Spleen (tissue), 11 donors: Measurements from ENCODE around the gene AAR2. TPM values are rescaled to one million over a fixed set of nuclear protein-coding genes. Genes with fewer than 3 reads are reported as not detected.

Experiments used
- DNase-seq: peaks from one replicate; pipeline ENCODE4 v3.0.0-alpha.2; 2020
- H3K27ac ChIP-seq, 8 donors: fragments of 200-600 bp; sonication (generic) in 7 of 8; 1 replicate in 4 of 8; 2 replicates in 4 of 8; pipeline versions ENCODE4 v1.5.0 to v1.8.0; 2016 to 2021; ENCODE audit warnings: inconsistent platforms in 4 of 8, mild to moderate bottlenecking in 4 of 8, moderate library complexity in 1 of 8
- H3K27me3 ChIP-seq, 7 donors: fragments of 200-600 bp; sonication (generic) in 6 of 7; replicated peaks in 1 of 7; 1 replicate in 4 of 7; 2 replicates in 3 of 7; pipeline versions ENCODE4 v1.5.0 to v1.8.0; 2016 to 2021; ENCODE audit warnings: inconsistent platforms in 3 of 7, mild to moderate bottlenecking in 1 of 7
- H3K36me3 ChIP-seq, 6 donors: fragments of 200-600 bp; sonication (generic) in 5 of 6; 1 replicate in 4 of 6; 2 replicates in 2 of 6; pipeline versions ENCODE4 v1.5.0 to v1.8.0; 2016 to 2021; ENCODE audit warnings: inconsistent platforms in 2 of 6
- H3K4me1 ChIP-seq, 6 donors: fragments of 200-600 bp; sonication (generic) in 5 of 6; 1 replicate in 3 of 6; 2 replicates in 3 of 6; pipeline versions ENCODE4 v1.5.0 to v1.8.0; 2016 to 2021; ENCODE audit warnings: inconsistent platforms in 3 of 6
- H3K4me3 ChIP-seq, 8 donors: fragments of 200-600 bp; sonication (generic) in 7 of 8; 1 replicate in 4 of 8; 2 replicates in 4 of 8; pipeline versions ENCODE4 v1.5.0 to v1.8.0; 2016 to 2021; ENCODE audit warnings: inconsistent platforms in 4 of 8, mild to moderate bottlenecking in 4 of 8, moderate library complexity in 2 of 8
- H3K9me3 ChIP-seq, 8 donors: fragments of 200-600 bp; sonication (generic) in 7 of 8; 1 replicate in 4 of 8; 2 replicates in 4 of 8; pipeline versions ENCODE4 v1.5.0 to v1.8.0; 2016 to 2021; ENCODE audit warnings: inconsistent platforms in 4 of 8
- CTCF ChIP-seq, 11 experiments: fragments of 200-600 bp in 7 of 11; fragments of 450-650 bp in 4 of 11; sonication (generic) in 4 of 11; IDR thresholded peaks in 8 of 11; conservative IDR thresholded peaks in 3 of 11; 1 replicate in 7 of 11; 2 replicates in 4 of 11; pipeline versions ENCODE4 v1.4.0 to v1.8.0; 2016 to 2021; ENCODE audit warnings: antibody characterized with exemption in 11 of 11, inconsistent platforms in 4 of 11, mild to moderate bottlenecking in 1 of 11
- POLR2A ChIP-seq, 3 donors: fragments of 450-650 bp; IDR thresholded peaks; one replicate each; pipeline ENCODE4 v1.5.1; 2017; ENCODE audit warnings: antibody characterized with exemption in 3 of 3, mild to moderate bottlenecking in 1 of 3
- POLR2AphosphoS5 ChIP-seq, 3 donors: sonication (generic); formaldehyde crosslinking; IDR thresholded peaks; one replicate each; pipeline ENCODE4 v1.5.1; 2017; ENCODE audit warnings: antibody characterized with exemption in 3 of 3
- WGBS, 5 donors: extraction: QIAGEN DNeasy Blood & Tissue Kit in 3 of 5; methylation state at CpG; one replicate each; pipeline versions ENCODE4 v1.1.5 to v1.1.7; 2013 to 2018; 5-methylcytosine and 5-hydroxymethylcytosine counted together
- intact Hi-C: fragments of 100-400 bp; cut with DNase I; formaldehyde crosslinking; loops from one replicate; pipeline ENCODE4 v1.15.0; 2023; ENCODE audit warnings: low total_unique reads
- polyA plus RNA-seq, 3 donors: library from polyadenylated mRNA; stranded (reverse); fragments of 200-250 nt; gene quantifications; one replicate each; pipeline ENCODE4 v1.2.1, GENCODE V29; 2013
- total RNA-seq, 7 donors: library from RNA; depleted of rRNA in 3 of 7; stranded (reverse); fragments of >200 nt in 3 of 7; fragmentation: NEBNext Ultra II Directional in 4 of 7; extraction: Animal tissue kit (Norgen Biotek cat#: 25700) in 4 of 7; gene quantifications; one replicate each; pipeline versions ENCODE4 v1.1.0 to v1.2.1, GENCODE V29; 2016 to 2021
- donor health status: healthy with polysubstance abuse.
- donor health status: DM: no; HTN: no; CAD: no; lungs with moderate emphysema.
- donor health status: DM: no; HTN: no; CAD: no.
- donor health status: Bipolar disorder and iron deficiency.
- donor health status: healthy.
- donor health status: DM: no; HTN: no; CAD: no.
- donor health status: DM: yes; HTN: yes; CAD: no.

AAR2 gene
- total and polyA plus RNA-seq, 10 donors, result 13.3 to 30.0 (median 20.7) TPM

- Histone ChIP-seq H3K4me3 (no peak overlapping the region), H3K36me3 (peaks cover 0 to 100% (median 80%) of the 10 kb centered on the region in 6 donors), H3K9me3 (no peaks in the 10 kb centered on the region), H3K27ac (no peak overlapping the region), H3K27me3 (no peaks in the 10 kb centered on the region), H3K4me1 (peaks cover 0 to 9% (median 0%) of the 10 kb centered on the region in 6 donors)
- DNase-seq, result no peak
- 59 to 84% (median 77%) methylated on average over 3 of the region's 3 CpGs for WGBS, 5 donors
- TF ChIP-seq POLR2AphosphoS5 (IDR thresholded peaks at IDR 0.05), result no peak
- no peak for TF ChIP-seq CTCF (IDR thresholded peaks at IDR 0.05 in 8 of 11, conservative IDR thresholded peaks at IDR 0.05 in 3 of 11)
- no peak for TF ChIP-seq POLR2A (IDR thresholded peaks at IDR 0.05)
- intact Hi-C loops, result no loop called here
These were observed 13.2 kb downstream of the AAR2 start for GRCh38 chr20:36249450-36249849.

GRCh38 chr20:36251426-36251825, 15.1 kb downstream of the AAR2 start:
- no peaks in the 10 kb centered on the region for H3K9me3 ChIP-seq
- no peak overlapping the region for H3K4me3 ChIP-seq
- H3K4me1 ChIP-seq, result peaks cover 0 to 9% (median 0%) of the 10 kb centered on the region in 6 donors
- WGBS, 5 donors, result 91 to 99% (median 94%) methylated on average over 5 of the region's 5 CpGs
- H3K27ac ChIP-seq, result no peak overlapping the region
- no peak for DNase-seq
- peaks cover 0 to 100% (median 77%) of the 10 kb centered on the region in 6 donors for H3K36me3 ChIP-seq
- TF ChIP-seq CTCF (IDR thresholded peaks at IDR 0.05 in 8 of 11, conservative IDR thresholded peaks at IDR 0.05 in 3 of 11) (no peak), POLR2A (IDR thresholded peaks at IDR 0.05) (no peak), POLR2AphosphoS5 (IDR thresholded peaks at IDR 0.05) (no peak)
- H3K27me3 ChIP-seq, result no peaks in the 10 kb centered on the region
- intact Hi-C loops, result no loop called here

DNA sequence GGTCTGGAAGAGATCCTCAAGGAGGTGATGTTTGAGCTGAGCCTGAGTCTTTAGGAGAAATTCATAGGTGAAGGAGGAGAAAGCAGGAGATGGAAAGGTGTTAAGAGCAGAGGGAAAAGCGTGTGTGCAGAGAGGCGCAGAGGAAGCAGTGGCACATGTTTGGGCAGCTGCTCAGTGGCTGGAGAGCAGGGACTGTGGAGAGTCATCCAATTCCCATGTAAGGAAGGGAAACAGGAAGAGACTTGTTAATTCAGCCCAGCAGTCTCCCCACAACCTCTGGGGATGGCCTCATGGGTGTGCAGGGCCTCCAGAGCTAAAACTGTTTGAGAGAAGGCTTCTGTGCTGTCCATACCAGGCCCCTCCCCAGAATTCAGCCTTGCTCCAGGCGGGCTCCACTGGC, 16.2 kb downstream of the AAR2 start:
- H3K4me3 ChIP-seq, result no peak overlapping the region
- DNase-seq, result no peak
- H3K27ac ChIP-seq, result no peak overlapping the region
- WGBS, 5 donors, result 91 to 97% (median 95%) methylated on average over 3 of the region's 3 CpGs
- intact Hi-C loops, result no loop called here
- peaks cover 0 to 9% (median 0%) of the 10 kb centered on the region in 6 donors for H3K4me1 ChIP-seq
- H3K36me3 ChIP-seq, result peaks cover 0 to 100% (median 77%) of the 10 kb centered on the region in 6 donors
- no peaks in the 10 kb centered on the region for H3K9me3 ChIP-seq
- H3K27me3 ChIP-seq, result no peaks in the 10 kb centered on the region
- TF ChIP-seq POLR2A (IDR thresholded peaks at IDR 0.05) (no peak), CTCF (IDR thresholded peaks at IDR 0.05 in 8 of 11, conservative IDR thresholded peaks at IDR 0.05 in 3 of 11) (no peak), POLR2AphosphoS5 (IDR thresholded peaks at IDR 0.05) (no peak)

DNA sequence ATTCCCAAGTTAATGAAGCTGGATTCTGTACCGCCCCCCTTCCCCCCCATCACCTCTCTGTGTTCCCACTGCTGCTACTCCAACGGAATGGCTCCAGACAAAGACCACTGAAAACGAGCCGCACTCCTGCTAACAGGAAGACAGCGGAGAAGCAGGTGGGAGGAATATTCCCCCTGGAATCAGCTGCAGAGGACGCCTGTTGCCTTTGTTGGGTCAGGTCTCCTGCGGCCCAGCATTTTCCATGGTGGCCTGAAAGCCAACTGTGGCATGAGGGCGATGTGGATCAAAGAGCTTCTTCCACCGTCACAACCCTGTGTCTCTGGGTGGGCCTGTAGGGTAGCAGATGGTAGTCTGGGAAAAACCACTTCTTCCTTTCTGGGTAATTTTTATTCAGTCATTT, 16.8 kb downstream of the AAR2 start:
- intact Hi-C loops, result no loop called here
- no peaks in the 10 kb centered on the region for H3K9me3 ChIP-seq
- no peak for TF ChIP-seq POLR2AphosphoS5 (IDR thresholded peaks at IDR 0.05)
- no peak for TF ChIP-seq CTCF (IDR thresholded peaks at IDR 0.05 in 8 of 11, conservative IDR thresholded peaks at IDR 0.05 in 3 of 11)
- TF ChIP-seq POLR2A (IDR thresholded peaks at IDR 0.05), result no peak
- no peak overlapping the region for H3K4me3 ChIP-seq
- no peak overlapping the region for H3K27ac ChIP-seq
- 90 to 98% (median 94%) methylated on average over 9 of the region's 9 CpGs for WGBS, 5 donors
- peaks cover 0 to 100% (median 71%) of the 10 kb centered on the region in 6 donors for H3K36me3 ChIP-seq
- H3K4me1 ChIP-seq, result peaks cover 0 to 9% (median 0%) of the 10 kb centered on the region in 6 donors
- no peak for DNase-seq
- no peaks in the 10 kb centered on the region for H3K27me3 ChIP-seq
